GM23338 (cell line): ENCODE data around the gene SELENBP1. TPM values are rescaled to one million over a fixed set of nuclear protein-coding genes. Genes with fewer than 3 reads are reported as not detected.

Experiments used
- ATAC-seq: fragments of 200-7000 bp; cut with Tn5 transposase; 3 replicates; pipeline ENCODE4 v1.9.1; 2020
- DNase-seq: peaks from one replicate; pipeline ENCODE4 v3.0.0-alpha.2; 2015; ENCODE audit warnings: low spot score
- H2AFZ ChIP-seq: fragments of 200-600 bp; sonication (generic); 2 replicates; pipeline ENCODE4 v1.8.0; 2016; ENCODE audit warnings: antibody characterized with exemption, mild to moderate bottlenecking, moderate library complexity
- H3F3A ChIP-seq: fragments of 200-600 bp; sonication (generic); replicated peaks from 2 replicates; pipeline ENCODE4 v1.8.0; 2017; ENCODE audit warnings: antibody characterized with exemption, mixed run types, low read depth
- H3K27ac ChIP-seq: fragments of 200-600 bp; sonication (generic); 2 replicates; pipeline ENCODE4 v1.6.1; 2016; ENCODE audit warnings: low read depth
- H3K27me3 ChIP-seq: fragments of 200-600 bp; sonication (generic); 2 replicates; pipeline ENCODE4 v1.8.0; 2016; ENCODE audit warnings: mild to moderate bottlenecking, mixed run types, moderate library complexity; ENCODE audit not compliant: insufficient read depth
- H3K36me3 ChIP-seq: fragments of 200-600 bp; sonication (generic); 2 replicates; pipeline ENCODE4 v1.8.0; 2016; ENCODE audit warnings: mild to moderate bottlenecking; ENCODE audit not compliant: insufficient read depth
- H3K4me1 ChIP-seq: fragments of 200-600 bp; sonication (generic); 2 replicates; pipeline ENCODE4 v1.8.0; 2016; ENCODE audit warnings: mild to moderate bottlenecking, moderate library complexity; ENCODE audit not compliant: insufficient read depth
- H3K4me2 ChIP-seq: fragments of 200-600 bp; sonication (generic); 2 replicates; pipeline ENCODE4 v1.7.1; 2017; ENCODE audit warnings: mixed run types
- H3K4me3 ChIP-seq: fragments of 200-600 bp; sonication (generic); 2 replicates; pipeline ENCODE4 v1.6.1; 2016; ENCODE audit warnings: mixed run types
- H3K79me2 ChIP-seq: fragments of 200-600 bp; sonication (generic); replicated peaks from 2 replicates; pipeline ENCODE4 v1.8.0; 2017; ENCODE audit warnings: mild to moderate bottlenecking; ENCODE audit not compliant: insufficient read depth
- H3K9me2 ChIP-seq: fragments of 200-600 bp; sonication (generic); 2 replicates; pipeline ENCODE4 v1.8.0; 2017; ENCODE audit not compliant: insufficient read depth
- H4K20me1 ChIP-seq: fragments of 200-600 bp; sonication (generic); replicated peaks from 2 replicates; pipeline ENCODE4 v1.8.0; 2017; ENCODE audit warnings: mild to moderate bottlenecking; ENCODE audit not compliant: insufficient read depth
- H3K27ac Mint-ChIP-seq: 2 replicates; pipeline ENCODE4 v1.8.0; 2020; ENCODE audit warnings: inconsistent platforms, mild to moderate bottlenecking, moderate library complexity, mixed read lengths
- H3K27me3 Mint-ChIP-seq: 3 replicates; pipeline ENCODE4 v1.8.0; 2022; ENCODE audit warnings: low read depth, mild to moderate bottlenecking, moderate library complexity, mixed read lengths, inconsistent platforms; ENCODE audit not compliant: insufficient read depth, poor library complexity
- H3K36me3 Mint-ChIP-seq: 3 replicates; pipeline ENCODE4 v1.8.0; 2021; ENCODE audit warnings: low read depth, mild to moderate bottlenecking, inconsistent platforms, moderate library complexity, mixed read lengths
- H3K4me1 Mint-ChIP-seq: 3 replicates; pipeline ENCODE4 v1.8.0; 2020; ENCODE audit warnings: mild to moderate bottlenecking, inconsistent platforms, mixed read lengths
- H3K4me3 Mint-ChIP-seq: 3 replicates; pipeline ENCODE4 v1.8.0; 2021; ENCODE audit warnings: moderate library complexity, mild to moderate bottlenecking, inconsistent platforms, mixed read lengths
- H3K9me3 Mint-ChIP-seq: 3 replicates; pipeline ENCODE4 v1.8.0; 2020; ENCODE audit warnings: moderate library complexity, mild to moderate bottlenecking, inconsistent platforms, mixed read lengths
- EZH2 ChIP-seq: fragments of 200-600 bp; sonication (generic); IDR thresholded peaks from one replicate; pipeline ENCODE4 v1.8.0; 2017; ENCODE audit warnings: antibody characterized with exemption, mild to moderate bottlenecking, low read depth; ENCODE audit not compliant: unreplicated experiment
- EZH2phosphoT487 ChIP-seq: fragments of 200-600 bp; sonication (generic); IDR thresholded peaks from one replicate; pipeline ENCODE4 v1.8.1; 2018; ENCODE audit warnings: antibody characterized with exemption; ENCODE audit not compliant: unreplicated experiment
- JUNB ChIP-seq: IDR thresholded peaks from one replicate; pipeline ENCODE4 v1.6.1; 2016; ENCODE audit warnings: antibody characterized with exemption; ENCODE audit not compliant: unreplicated experiment
- NANOG ChIP-seq: IDR thresholded peaks from 2 replicates; pipeline ENCODE4 v1.6.1; 2016; ENCODE audit warnings: antibody characterized with exemption, borderline replicate concordance
- POLR2AphosphoS5 ChIP-seq: IDR thresholded peaks from 2 replicates; pipeline ENCODE4 v1.6.1; 2016; ENCODE audit warnings: antibody characterized with exemption, low read depth
- STAT1 ChIP-seq: IDR thresholded peaks from one replicate; pipeline ENCODE4 v1.6.1; 2016; ENCODE audit warnings: antibody characterized with exemption; ENCODE audit not compliant: unreplicated experiment
- ZNF114 ChIP-seq: fragments of 250-450 bp; sonication (Bioruptor Pico); IDR thresholded peaks from 2 replicates; pipeline ENCODE4 v1.5.0; 2020; ENCODE audit warnings: mild to moderate bottlenecking, moderate library complexity
- ZNF331 ChIP-seq: fragments of 250-450 bp; sonication (Bioruptor Pico); IDR thresholded peaks from 2 replicates; pipeline ENCODE4 v1.5.0; 2020; ENCODE audit warnings: low read depth, mild to moderate bottlenecking, moderate library complexity
- polyA plus RNA-seq: library from polyadenylated mRNA; unstranded; fragments of >200 nt; fragmentation: Nextera tagmentation; extraction: Ambion mirVana; gene quantifications from 2 replicates; pipeline ENCODE4 v1.2.1, GENCODE V29; 2016
- total RNA-seq: library from RNA; depleted of rRNA; stranded (reverse); fragments of >200 nt; shearing (Covaris generic); gene quantifications from 2 replicates; pipeline ENCODE4 v1.2.3, GENCODE V29; 2014
- TF ChIP-seq, protein P1 (sequence below): IDR thresholded peaks from 2 replicates; pipeline ENCODE4 v1.6.1; 2016; ENCODE audit warnings: antibody characterized with exemption
- TF ChIP-seq, protein P2 (sequence below): IDR thresholded peaks from one replicate; pipeline ENCODE4 v1.6.1; 2018; ENCODE audit warnings: antibody characterized with exemption; ENCODE audit not compliant: unreplicated experiment
- TF ChIP-seq, protein P3 (sequence below), 2 experiments: fragments of 200-600 bp in 1 of 2; sonication (generic) in 1 of 2; conservative IDR thresholded peaks; 2 replicates each; pipeline versions ENCODE4 v1.5.1 to v1.6.1; 2016 to 2017; ENCODE audit warnings: antibody characterized with exemption in 2 of 2, low read depth in 2 of 2, mild to moderate bottlenecking in 2 of 2, moderate library complexity in 1 of 2
- TF ChIP-seq, protein P4 (sequence below): fragments of 250-450 bp; sonication (Bioruptor Pico); IDR thresholded peaks from 2 replicates; pipeline ENCODE4 v1.5.0; 2020; ENCODE audit warnings: mild to moderate bottlenecking, moderate library complexity

The SELENBP1 gene
- total and polyA plus RNA-seq, 2 experiments from 2014 or later = 10.7 to 13.4 TPM

DNA sequence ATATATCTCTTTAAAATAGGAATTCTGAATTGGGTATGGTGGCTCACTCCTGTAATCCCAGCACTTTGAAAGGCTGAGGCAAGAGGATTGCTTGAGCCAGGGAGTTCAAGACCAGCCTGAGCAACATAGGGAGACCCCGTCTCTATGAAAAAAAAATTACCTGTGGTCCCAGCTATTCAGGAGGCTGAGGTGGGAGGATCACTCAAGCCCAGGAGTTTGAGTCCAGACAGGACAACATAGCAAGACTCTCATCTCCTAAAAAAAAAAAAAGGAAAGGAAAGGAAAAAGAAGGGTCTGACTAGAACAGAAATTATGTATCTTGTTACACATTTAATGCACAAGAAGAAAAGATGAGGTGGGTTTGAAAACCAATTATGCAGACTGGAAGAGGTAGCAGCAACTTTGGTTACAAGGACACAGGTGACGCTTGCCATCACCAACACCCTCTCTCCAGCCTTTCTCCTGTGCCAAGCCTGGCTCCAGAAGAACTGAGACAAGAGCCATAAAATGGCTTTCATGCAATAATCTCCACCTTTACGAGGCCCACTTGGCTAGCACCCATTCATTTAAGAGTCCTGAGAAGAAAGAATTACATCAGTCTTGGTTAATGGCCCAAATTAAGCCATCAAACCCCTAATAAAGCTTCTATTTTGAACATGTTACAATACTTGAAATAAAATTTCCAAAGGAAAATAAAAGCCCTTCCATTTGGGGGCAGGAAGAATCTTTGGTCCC lies 4.8 kb upstream of the SELENBP1 start:
- DNase-seq (no peak), ATAC-seq (no peak)
- no peaks in the 10 kb centered on the region for H3K27me3 ChIP-seq
- no peaks in the 10 kb centered on the region for H3K9me2 ChIP-seq
- H3K9me3 Mint-ChIP-seq = no peaks in the 10 kb centered on the region; the same call in 2 of the 3 replicates
- no peak overlapping the region for H3K4me3 Mint-ChIP-seq
- no peaks in the 10 kb centered on the region for H3K36me3 Mint-ChIP-seq
- TF ChIP-seq JUNB (no peak), STAT1 (no peak), ZNF331 (no peak), EZH2phosphoT487 (no peak), ZNF114 (CRISPR knock-in tag) (no peak), NANOG (no peak), POLR2AphosphoS5 (no peak), EZH2 (no peak)
- TF ChIP-seq, protein P1, sequence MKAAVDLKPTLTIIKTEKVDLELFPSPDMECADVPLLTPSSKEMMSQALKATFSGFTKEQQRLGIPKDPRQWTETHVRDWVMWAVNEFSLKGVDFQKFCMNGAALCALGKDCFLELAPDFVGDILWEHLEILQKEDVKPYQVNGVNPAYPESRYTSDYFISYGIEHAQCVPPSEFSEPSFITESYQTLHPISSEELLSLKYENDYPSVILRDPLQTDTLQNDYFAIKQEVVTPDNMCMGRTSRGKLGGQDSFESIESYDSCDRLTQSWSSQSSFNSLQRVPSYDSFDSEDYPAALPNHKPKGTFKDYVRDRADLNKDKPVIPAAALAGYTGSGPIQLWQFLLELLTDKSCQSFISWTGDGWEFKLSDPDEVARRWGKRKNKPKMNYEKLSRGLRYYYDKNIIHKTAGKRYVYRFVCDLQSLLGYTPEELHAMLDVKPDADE = no peak
- TF ChIP-seq, protein P2, sequence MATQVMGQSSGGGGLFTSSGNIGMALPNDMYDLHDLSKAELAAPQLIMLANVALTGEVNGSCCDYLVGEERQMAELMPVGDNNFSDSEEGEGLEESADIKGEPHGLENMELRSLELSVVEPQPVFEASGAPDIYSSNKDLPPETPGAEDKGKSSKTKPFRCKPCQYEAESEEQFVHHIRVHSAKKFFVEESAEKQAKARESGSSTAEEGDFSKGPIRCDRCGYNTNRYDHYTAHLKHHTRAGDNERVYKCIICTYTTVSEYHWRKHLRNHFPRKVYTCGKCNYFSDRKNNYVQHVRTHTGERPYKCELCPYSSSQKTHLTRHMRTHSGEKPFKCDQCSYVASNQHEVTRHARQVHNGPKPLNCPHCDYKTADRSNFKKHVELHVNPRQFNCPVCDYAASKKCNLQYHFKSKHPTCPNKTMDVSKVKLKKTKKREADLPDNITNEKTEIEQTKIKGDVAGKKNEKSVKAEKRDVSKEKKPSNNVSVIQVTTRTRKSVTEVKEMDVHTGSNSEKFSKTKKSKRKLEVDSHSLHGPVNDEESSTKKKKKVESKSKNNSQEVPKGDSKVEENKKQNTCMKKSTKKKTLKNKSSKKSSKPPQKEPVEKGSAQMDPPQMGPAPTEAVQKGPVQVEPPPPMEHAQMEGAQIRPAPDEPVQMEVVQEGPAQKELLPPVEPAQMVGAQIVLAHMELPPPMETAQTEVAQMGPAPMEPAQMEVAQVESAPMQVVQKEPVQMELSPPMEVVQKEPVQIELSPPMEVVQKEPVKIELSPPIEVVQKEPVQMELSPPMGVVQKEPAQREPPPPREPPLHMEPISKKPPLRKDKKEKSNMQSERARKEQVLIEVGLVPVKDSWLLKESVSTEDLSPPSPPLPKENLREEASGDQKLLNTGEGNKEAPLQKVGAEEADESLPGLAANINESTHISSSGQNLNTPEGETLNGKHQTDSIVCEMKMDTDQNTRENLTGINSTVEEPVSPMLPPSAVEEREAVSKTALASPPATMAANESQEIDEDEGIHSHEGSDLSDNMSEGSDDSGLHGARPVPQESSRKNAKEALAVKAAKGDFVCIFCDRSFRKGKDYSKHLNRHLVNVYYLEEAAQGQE = no peak
- TF ChIP-seq, protein P3, sequence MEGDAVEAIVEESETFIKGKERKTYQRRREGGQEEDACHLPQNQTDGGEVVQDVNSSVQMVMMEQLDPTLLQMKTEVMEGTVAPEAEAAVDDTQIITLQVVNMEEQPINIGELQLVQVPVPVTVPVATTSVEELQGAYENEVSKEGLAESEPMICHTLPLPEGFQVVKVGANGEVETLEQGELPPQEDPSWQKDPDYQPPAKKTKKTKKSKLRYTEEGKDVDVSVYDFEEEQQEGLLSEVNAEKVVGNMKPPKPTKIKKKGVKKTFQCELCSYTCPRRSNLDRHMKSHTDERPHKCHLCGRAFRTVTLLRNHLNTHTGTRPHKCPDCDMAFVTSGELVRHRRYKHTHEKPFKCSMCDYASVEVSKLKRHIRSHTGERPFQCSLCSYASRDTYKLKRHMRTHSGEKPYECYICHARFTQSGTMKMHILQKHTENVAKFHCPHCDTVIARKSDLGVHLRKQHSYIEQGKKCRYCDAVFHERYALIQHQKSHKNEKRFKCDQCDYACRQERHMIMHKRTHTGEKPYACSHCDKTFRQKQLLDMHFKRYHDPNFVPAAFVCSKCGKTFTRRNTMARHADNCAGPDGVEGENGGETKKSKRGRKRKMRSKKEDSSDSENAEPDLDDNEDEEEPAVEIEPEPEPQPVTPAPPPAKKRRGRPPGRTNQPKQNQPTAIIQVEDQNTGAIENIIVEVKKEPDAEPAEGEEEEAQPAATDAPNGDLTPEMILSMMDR (conservative IDR thresholded peaks at IDR 0.05; ENCODE audit: low read depth in 2 of 2) = no peak
- TF ChIP-seq, protein P4, sequence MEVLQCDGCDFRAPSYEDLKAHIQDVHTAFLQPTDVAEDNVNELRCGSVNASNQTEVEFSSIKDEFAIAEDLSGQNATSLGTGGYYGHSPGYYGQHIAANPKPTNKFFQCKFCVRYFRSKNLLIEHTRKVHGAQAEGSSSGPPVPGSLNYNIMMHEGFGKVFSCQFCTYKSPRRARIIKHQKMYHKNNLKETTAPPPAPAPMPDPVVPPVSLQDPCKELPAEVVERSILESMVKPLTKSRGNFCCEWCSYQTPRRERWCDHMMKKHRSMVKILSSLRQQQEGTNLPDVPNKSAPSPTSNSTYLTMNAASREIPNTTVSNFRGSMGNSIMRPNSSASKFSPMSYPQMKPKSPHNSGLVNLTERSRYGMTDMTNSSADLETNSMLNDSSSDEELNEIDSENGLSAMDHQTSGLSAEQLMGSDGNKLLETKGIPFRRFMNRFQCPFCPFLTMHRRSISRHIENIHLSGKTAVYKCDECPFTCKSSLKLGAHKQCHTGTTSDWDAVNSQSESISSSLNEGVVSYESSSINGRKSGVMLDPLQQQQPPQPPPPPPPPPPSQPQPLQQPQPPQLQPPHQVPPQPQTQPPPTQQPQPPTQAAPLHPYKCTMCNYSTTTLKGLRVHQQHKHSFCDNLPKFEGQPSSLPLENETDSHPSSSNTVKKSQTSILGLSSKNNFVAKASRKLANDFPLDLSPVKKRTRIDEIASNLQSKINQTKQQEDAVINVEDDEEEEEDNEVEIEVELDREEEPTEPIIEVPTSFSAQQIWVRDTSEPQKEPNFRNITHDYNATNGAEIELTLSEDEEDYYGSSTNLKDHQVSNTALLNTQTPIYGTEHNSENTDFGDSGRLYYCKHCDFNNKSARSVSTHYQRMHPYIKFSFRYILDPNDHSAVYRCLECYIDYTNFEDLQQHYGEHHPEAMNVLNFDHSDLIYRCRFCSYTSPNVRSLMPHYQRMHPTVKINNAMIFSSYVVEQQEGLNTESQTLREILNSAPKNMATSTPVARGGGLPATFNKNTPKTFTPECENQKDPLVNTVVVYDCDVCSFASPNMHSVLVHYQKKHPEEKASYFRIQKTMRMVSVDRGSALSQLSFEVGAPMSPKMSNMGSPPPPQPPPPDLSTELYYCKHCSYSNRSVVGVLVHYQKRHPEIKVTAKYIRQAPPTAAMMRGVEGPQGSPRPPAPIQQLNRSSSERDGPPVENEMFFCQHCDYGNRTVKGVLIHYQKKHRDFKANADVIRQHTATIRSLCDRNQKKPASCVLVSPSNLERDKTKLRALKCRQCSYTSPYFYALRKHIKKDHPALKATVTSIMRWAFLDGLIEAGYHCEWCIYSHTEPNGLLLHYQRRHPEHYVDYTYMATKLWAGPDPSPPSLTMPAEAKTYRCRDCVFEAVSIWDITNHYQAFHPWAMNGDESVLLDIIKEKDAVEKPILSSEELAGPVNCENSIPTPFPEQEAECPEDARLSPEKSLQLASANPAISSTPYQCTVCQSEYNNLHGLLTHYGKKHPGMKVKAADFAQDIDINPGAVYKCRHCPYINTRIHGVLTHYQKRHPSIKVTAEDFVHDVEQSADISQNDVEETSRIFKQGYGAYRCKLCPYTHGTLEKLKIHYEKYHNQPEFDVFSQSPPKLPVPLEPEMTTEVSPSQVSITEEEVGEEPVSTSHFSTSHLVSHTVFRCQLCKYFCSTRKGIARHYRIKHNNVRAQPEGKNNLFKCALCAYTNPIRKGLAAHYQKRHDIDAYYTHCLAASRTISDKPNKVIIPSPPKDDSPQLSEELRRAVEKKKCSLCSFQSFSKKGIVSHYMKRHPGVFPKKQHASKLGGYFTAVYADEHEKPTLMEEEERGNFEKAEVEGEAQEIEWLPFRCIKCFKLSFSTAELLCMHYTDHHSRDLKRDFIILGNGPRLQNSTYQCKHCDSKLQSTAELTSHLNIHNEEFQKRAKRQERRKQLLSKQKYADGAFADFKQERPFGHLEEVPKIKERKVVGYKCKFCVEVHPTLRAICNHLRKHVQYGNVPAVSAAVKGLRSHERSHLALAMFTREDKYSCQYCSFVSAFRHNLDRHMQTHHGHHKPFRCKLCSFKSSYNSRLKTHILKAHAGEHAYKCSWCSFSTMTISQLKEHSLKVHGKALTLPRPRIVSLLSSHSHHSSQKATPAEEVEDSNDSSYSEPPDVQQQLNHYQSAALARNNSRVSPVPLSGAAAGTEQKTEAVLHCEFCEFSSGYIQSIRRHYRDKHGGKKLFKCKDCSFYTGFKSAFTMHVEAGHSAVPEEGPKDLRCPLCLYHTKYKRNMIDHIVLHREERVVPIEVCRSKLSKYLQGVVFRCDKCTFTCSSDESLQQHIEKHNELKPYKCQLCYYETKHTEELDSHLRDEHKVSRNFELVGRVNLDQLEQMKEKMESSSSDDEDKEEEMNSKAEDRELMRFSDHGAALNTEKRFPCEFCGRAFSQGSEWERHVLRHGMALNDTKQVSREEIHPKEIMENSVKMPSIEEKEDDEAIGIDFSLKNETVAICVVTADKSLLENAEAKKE (CRISPR knock-in tag) = no peak
- no peaks in the 10 kb centered on the region for H4K20me1 ChIP-seq
- H3K4me1 ChIP-seq = 0 out of 2 replicates have a peak, but pooled peaks cover 1% of the 10 kb centered on the region
- H3K79me2 ChIP-seq = no peaks in the 10 kb centered on the region
- no peaks in the 10 kb centered on the region for H3F3A ChIP-seq
- no peak overlapping the region for H3K27ac ChIP-seq
- H3K36me3 ChIP-seq = no peaks in the 10 kb centered on the region
- peak overlapping the region; percentile 76; the same call in 1 of the 2 replicates for H2AFZ ChIP-seq
- no peak overlapping the region for H3K4me2 ChIP-seq
- H3K4me1 Mint-ChIP-seq = peaks cover 17% of the 10 kb centered on the region
- peaks cover 12% of the 10 kb centered on the region for H3K27me3 Mint-ChIP-seq
- H3K27ac Mint-ChIP-seq = no peak overlapping the region
- H3K4me3 ChIP-seq = no peak overlapping the region
